Endothelial cell of umbilical vein (primary cell): ENCODE measurements around the gene CLEC16A. TPM values are rescaled to one million over a fixed set of nuclear protein-coding genes. Genes with fewer than 3 reads are reported as not detected.

Experiments used
- BruUV-seq: library from RNA; stranded (reverse); fragments of 400-500 nt; replicated peaks from 2 replicates; lab custom pipeline; 2021; lab: Mats Ljungman, UMichigan
- CTCF ChIA-PET: fragments of 300-600, 350-600 bp; sonication (Branson Sonifier 250); formaldehyde crosslinking; loops from one replicate; lab custom pipeline; 2021; ENCODE audit warnings: antibody characterized with exemption, inconsistent platforms; lab: Charles Lee
- POLR2A ChIA-PET: fragments of 300-600, 350-600 bp; sonication (Branson Sonifier 250); formaldehyde crosslinking; loops from one replicate; lab custom pipeline; 2021; ENCODE audit warnings: antibody characterized with exemption, inconsistent platforms; lab: Charles Lee
- DNase-seq: peaks from one replicate; pipeline ENCODE4 v3.0.0-alpha.2; 2011; ENCODE audit warnings: low read depth, low spot score
- FAIRE-seq: peaks from 2 replicates; lab custom pipeline; 2011; peaks lifted over from hg19 to GRCh38; lab: Jason Lieb, UNC
- H2AFZ ChIP-seq: 2 replicates; pipeline ENCODE4 v1.6.0; 2012; ENCODE audit warnings: low read depth, low read length, control low read depth, inconsistent platforms
- H3K27ac ChIP-seq: 2 replicates; pipeline ENCODE4 v1.5.1; 2011; ENCODE audit warnings: low read depth, mild to moderate bottlenecking, control low read depth, low read length, moderate library complexity; ENCODE audit not compliant: insufficient read depth
- H3K27me3 ChIP-seq, 2 experiments: 2 replicates each; pipeline versions ENCODE4 v1.6.0 to v1.6.1; 2011; ENCODE audit warnings: low read length in 2 of 2, mixed read lengths in 1 of 2; ENCODE audit not compliant: control insufficient read depth in 2 of 2, insufficient read depth in 2 of 2
- H3K36me3 ChIP-seq, 2 experiments: 2 replicates in 1 of 2; 3 replicates in 1 of 2; pipeline ENCODE4 v1.5.1; 2011; ENCODE audit warnings: low read length in 2 of 2, mild to moderate bottlenecking in 1 of 2, moderate library complexity in 1 of 2; ENCODE audit not compliant: control insufficient read depth in 2 of 2, insufficient read depth in 2 of 2; ENCODE audit errors: extremely low read depth in 1 of 2
- H3K4me1 ChIP-seq: 3 replicates; pipeline ENCODE4 v1.5.1; 2011; ENCODE audit warnings: mild to moderate bottlenecking, low read length; ENCODE audit not compliant: control insufficient read depth, insufficient read depth; ENCODE audit errors: extremely low read depth
- H3K4me2 ChIP-seq: 2 replicates; pipeline ENCODE4 v1.6.1; 2011; ENCODE audit warnings: low read length, control low read depth, mixed read lengths; ENCODE audit not compliant: insufficient read depth
- H3K4me3 ChIP-seq, 3 experiments: fragments of 200-600 bp in 1 of 3; sonication (generic), shearing (Covaris generic) in 1 of 3; replicated peaks in 1 of 3; 2 replicates each; pipeline ENCODE4 v1.5.1; 2011 to 2016; ENCODE audit warnings: control low read depth in 3 of 3, low read length in 3 of 3, mild to moderate bottlenecking in 2 of 3, inconsistent platforms in 1 of 3, low read depth in 1 of 3, moderate library complexity in 1 of 3; ENCODE audit not compliant: insufficient read depth in 1 of 3
- H3K79me2 ChIP-seq: 2 replicates; pipeline ENCODE4 v1.6.0; 2012; ENCODE audit warnings: low read length, inconsistent platforms; ENCODE audit not compliant: control insufficient read depth, insufficient read depth
- H3K9ac ChIP-seq: replicated peaks from 2 replicates; pipeline ENCODE3; 2011; ENCODE audit warnings: low read length, control low read depth; ENCODE audit not compliant: insufficient read depth; ENCODE audit errors: extremely low read depth
- H3K9me1 ChIP-seq: replicated peaks from 3 replicates; pipeline ENCODE4 v1.6.0; 2011; ENCODE audit warnings: mild to moderate bottlenecking, low read length; ENCODE audit not compliant: control insufficient read depth, insufficient read depth; ENCODE audit errors: extremely low read depth
- H3K9me3 ChIP-seq: replicated peaks from 2 replicates; pipeline ENCODE4 v1.5.1; 2012; ENCODE audit warnings: low read length, inconsistent platforms; ENCODE audit not compliant: control insufficient read depth, insufficient read depth
- H4K20me1 ChIP-seq: replicated peaks from 2 replicates; pipeline ENCODE3; 2011; ENCODE audit warnings: mild to moderate bottlenecking, low read length; ENCODE audit not compliant: control insufficient read depth, insufficient read depth; ENCODE audit errors: extremely low read depth
- EZH2 ChIP-seq: IDR thresholded peaks from 2 replicates; pipeline ENCODE4 v1.6.1; 2012; ENCODE audit warnings: borderline replicate concordance, low read depth, mild to moderate bottlenecking, moderate library complexity, low read length, inconsistent platforms; ENCODE audit not compliant: severe bottlenecking
- FOS ChIP-seq: IDR thresholded peaks from 2 replicates; pipeline ENCODE4 v1.6.1; 2011; ENCODE audit warnings: mild to moderate bottlenecking, low read length, moderate library complexity, borderline replicate concordance; ENCODE audit not compliant: insufficient read depth
- GATA2 ChIP-seq: IDR thresholded peaks from 2 replicates; pipeline ENCODE4 v1.7.0; 2011; ENCODE audit warnings: low read depth, mild to moderate bottlenecking, moderate library complexity, mixed read lengths, low read length; ENCODE audit not compliant: insufficient read length, insufficient read depth
- JUN ChIP-seq: IDR thresholded peaks from 2 replicates; pipeline ENCODE4 v1.6.1; 2011; ENCODE audit warnings: borderline replicate concordance, low read depth; ENCODE audit not compliant: insufficient read length, insufficient read depth
- MYC ChIP-seq: IDR thresholded peaks from one replicate; pipeline ENCODE4 v1.6.1; 2011; ENCODE audit warnings: mild to moderate bottlenecking, low read depth, low read length
- POLR2A ChIP-seq: IDR thresholded peaks from 2 replicates; pipeline ENCODE4 v1.6.1; 2012; ENCODE audit warnings: low read depth, mild to moderate bottlenecking, control low read depth, low read length
- POLR2AphosphoS5 ChIP-seq: IDR thresholded peaks from 2 replicates; pipeline ENCODE4 v1.6.1; 2012; ENCODE audit warnings: low read depth, mild to moderate bottlenecking, control low read depth, low read length, moderate library complexity; ENCODE audit not compliant: insufficient read depth
- dilution Hi-C: fragments of 300-500 bp; cut with MboI; formaldehyde crosslinking; loops from one replicate; pipeline ENCODE4 v1.15.0; 2019; ENCODE audit warnings: low sequenced_read_pairs; ENCODE audit not compliant: extremely low pct_ligation_motif_present
- intact Hi-C: fragments of 100-400 bp; cut with micrococcal nuclease; formaldehyde crosslinking; loops from one replicate; pipeline ENCODE4 v1.10.0; 2022
- polyA plus RNA-seq, 4 experiments: library from polyadenylated mRNA; depleted of rRNA in 3 of 4; stranded (reverse) in 3 of 4; unstranded in 1 of 4; fragments of >200 nt; gene quantifications; 2 replicates each; pipeline versions ENCODE4 v1.2.1 to v1.2.3, GENCODE V29; 2011 to 2012; ENCODE audit warnings: missing spikeins in 1 of 4
- total RNA-seq: library from RNA; stranded (reverse); gene quantifications from 2 replicates; pipeline ENCODE4 v1.2.3, GENCODE V29; 2021
- TF ChIP-seq, protein P1 (sequence below): IDR thresholded peaks from 2 replicates; pipeline ENCODE4 v1.6.1; 2011; ENCODE audit not compliant: insufficient read depth, insufficient read length
- TF ChIP-seq, protein P2 (sequence below), 2 donors: IDR thresholded peaks; 1 replicate in 1 of 2; 2 replicates in 1 of 2; pipeline ENCODE4 v1.5.1; 2011; ENCODE audit warnings: low read length in 2 of 2, mild to moderate bottlenecking in 2 of 2, moderate library complexity in 2 of 2, control low read depth in 1 of 2, inconsistent platforms in 1 of 2, low read depth in 1 of 2; ENCODE audit not compliant: insufficient read depth in 1 of 2; ENCODE audit errors: extremely low read depth in 1 of 2

Gene CLEC16A
- total and polyA plus RNA-seq, 2 donors (not counting 3 experiments of a cell fraction or from before 2014, with no cell fraction given), result 11.4 to 23.3 TPM

DNA sequence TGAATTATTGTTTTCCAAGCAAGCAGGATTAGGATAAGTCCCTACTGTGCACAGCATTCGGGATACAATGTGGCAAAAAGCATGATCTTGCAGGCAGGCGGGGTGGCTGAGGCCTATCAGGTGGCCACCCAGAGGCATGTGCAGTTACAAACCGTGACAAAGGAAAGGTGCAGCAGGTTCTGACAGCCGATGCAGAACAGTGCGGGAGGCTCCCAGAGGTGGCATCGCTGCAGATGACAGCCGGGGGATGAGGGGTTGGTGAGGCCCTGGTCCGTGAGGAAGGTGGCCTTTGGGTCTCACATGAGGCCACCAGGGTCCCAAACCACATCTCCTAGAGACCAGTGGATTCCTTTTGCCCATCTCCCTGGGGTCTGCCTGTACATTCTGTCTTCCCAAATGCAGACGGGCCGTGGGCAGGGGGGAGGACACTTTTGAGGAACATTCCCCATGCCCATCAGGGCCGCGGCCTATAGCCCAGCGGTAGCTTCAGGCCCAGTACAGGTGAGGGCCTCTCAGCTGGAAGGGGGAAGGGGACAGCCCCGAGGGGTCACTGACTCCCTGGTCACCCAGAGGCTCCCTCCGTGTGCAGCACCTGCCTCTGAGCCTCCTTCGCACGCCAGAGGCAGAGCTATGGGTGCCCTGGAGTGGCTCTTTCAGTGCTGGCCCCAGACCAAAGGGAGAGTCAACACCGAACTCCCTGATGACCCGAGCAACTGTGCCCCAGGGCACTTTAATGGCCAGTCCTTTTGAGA is 226.5 kb downstream of the CLEC16A start:
- Histone ChIP-seq H3K36me3 (peaks cover 0 to 10% of the 10 kb centered on the region in 2 experiments), H3K9me1 (no peaks in the 10 kb centered on the region), H3K9me3 (no peaks in the 10 kb centered on the region), H3K4me1 (no peaks in the 10 kb centered on the region), H3K4me2 (no peak overlapping the region), H3K9ac (no peak overlapping the region), H4K20me1 (no peaks in the 10 kb centered on the region), H3K79me2 (no peaks in the 10 kb centered on the region), H3K4me3 (no peak overlapping the region), H3K27me3 (no peaks in the 10 kb centered on the region), H2AFZ (no peak overlapping the region), H3K27ac (no peak overlapping the region)
- intact Hi-C loops, result no loop called here
- TF ChIP-seq FOS (no peak), MYC (no peak), JUN (no peak), POLR2A (no peak), POLR2AphosphoS5 (no peak), EZH2 (no peak), GATA2 (no peak)
- TF ChIP-seq, protein P1, sequence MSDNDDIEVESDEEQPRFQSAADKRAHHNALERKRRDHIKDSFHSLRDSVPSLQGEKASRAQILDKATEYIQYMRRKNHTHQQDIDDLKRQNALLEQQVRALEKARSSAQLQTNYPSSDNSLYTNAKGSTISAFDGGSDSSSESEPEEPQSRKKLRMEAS, result no peak
- TF ChIP-seq, protein P2, sequence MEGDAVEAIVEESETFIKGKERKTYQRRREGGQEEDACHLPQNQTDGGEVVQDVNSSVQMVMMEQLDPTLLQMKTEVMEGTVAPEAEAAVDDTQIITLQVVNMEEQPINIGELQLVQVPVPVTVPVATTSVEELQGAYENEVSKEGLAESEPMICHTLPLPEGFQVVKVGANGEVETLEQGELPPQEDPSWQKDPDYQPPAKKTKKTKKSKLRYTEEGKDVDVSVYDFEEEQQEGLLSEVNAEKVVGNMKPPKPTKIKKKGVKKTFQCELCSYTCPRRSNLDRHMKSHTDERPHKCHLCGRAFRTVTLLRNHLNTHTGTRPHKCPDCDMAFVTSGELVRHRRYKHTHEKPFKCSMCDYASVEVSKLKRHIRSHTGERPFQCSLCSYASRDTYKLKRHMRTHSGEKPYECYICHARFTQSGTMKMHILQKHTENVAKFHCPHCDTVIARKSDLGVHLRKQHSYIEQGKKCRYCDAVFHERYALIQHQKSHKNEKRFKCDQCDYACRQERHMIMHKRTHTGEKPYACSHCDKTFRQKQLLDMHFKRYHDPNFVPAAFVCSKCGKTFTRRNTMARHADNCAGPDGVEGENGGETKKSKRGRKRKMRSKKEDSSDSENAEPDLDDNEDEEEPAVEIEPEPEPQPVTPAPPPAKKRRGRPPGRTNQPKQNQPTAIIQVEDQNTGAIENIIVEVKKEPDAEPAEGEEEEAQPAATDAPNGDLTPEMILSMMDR (IDR thresholded peaks at IDR 0.05; ENCODE audit: extremely low read depth in 1 of 2, insufficient read depth in 1 of 2, low read depth in 1 of 2, low read length in 2 of 2), result no peak
- DNase-seq (no peak), FAIRE-seq (no peak)
- ChIA-PET CTCF (no interaction called here), POLR2A (no interaction called here)
- dilution Hi-C loops, result no loop called here
- BruUV-seq, result no TSS peak
